GM10847 (cell line): ENCODE data around the gene IPCEF1.

Source experiments
- POLR2A ChIP-seq: IDR thresholded peaks from 2 replicates; pipeline ENCODE4 v1.6.1; 2011; ENCODE audit not compliant: insufficient read length; ENCODE audit errors: extremely low read depth

IPCEF1 gene

GRCh38 chr6:154206141-154206540 is 150.5 kb downstream of the IPCEF1 start:
- no peak for TF ChIP-seq POLR2A

- TF ChIP-seq POLR2A: no peak
Observed at GRCh38 chr6:154202958-154203357, 153.6 kb downstream of the IPCEF1 start.

GRCh38 chr6:154202339-154202738 is 154.3 kb downstream of the IPCEF1 start:
- TF ChIP-seq POLR2A: no peak

GRCh38 chr6:154197196-154197860 is 159.3 kb downstream of the IPCEF1 start:
- no peak for TF ChIP-seq POLR2A

- no peak for TF ChIP-seq POLR2A
Observed at GRCh38 chr6:154196333-154196885, 160.2 kb downstream of the IPCEF1 start.

GRCh38 chr6:154187714-154188113 is 168.9 kb downstream of the IPCEF1 start:
- TF ChIP-seq POLR2A: no peak

GRCh38 chr6:154187203-154187602 is 169.4 kb downstream of the IPCEF1 start:
- TF ChIP-seq POLR2A: no peak

- no peak for TF ChIP-seq POLR2A
Observed at GRCh38 chr6:154179434-154179833, 177.2 kb downstream of the IPCEF1 start.

- TF ChIP-seq POLR2A: no peak
Observed at GRCh38 chr6:154170106-154170505, 186.5 kb downstream of the IPCEF1 start.

GRCh38 chr6:154169193-154169847 is 187.3 kb downstream of the IPCEF1 start:
- TF ChIP-seq POLR2A: no peak

- TF ChIP-seq POLR2A: no peak
Observed at GRCh38 chr6:154167126-154167525, 189.5 kb downstream of the IPCEF1 start.

GRCh38 chr6:154166140-154166539 is 190.5 kb downstream of the IPCEF1 start:
- TF ChIP-seq POLR2A: no peak

- TF ChIP-seq POLR2A: no peak
Observed at GRCh38 chr6:154165478-154165877, 191.1 kb downstream of the IPCEF1 start.

GRCh38 chr6:154164397-154164796 is 192.2 kb downstream of the IPCEF1 start:
- no peak for TF ChIP-seq POLR2A

- TF ChIP-seq POLR2A: no peak
Observed at GRCh38 chr6:154161689-154162088, 194.9 kb downstream of the IPCEF1 start.

GRCh38 chr6:154159126-154159525 is 197.5 kb downstream of the IPCEF1 start:
- TF ChIP-seq POLR2A: no peak
